Endothelial cell of coronary artery (primary cell): Measurements from ENCODE around the gene SAFB2. TPM values are rescaled to one million over a fixed set of nuclear protein-coding genes. Genes with fewer than 3 reads are reported as not detected.

Source experiments
- total RNA-seq: library from RNA; depleted of rRNA; stranded (reverse); fragments of >200 nt; gene quantifications from 2 replicates; pipeline ENCODE4 v1.2.3, GENCODE V29; 2014

Gene SAFB2
- 31.3 and 42.9 TPM in 2 replicates for total RNA-seq

GRCh38 chr19:5622465-5623396, at the start of gene SAFB2, which contains the start of gene SAFB:
Gene SAFB2 (minus strand): TSS chr19:5622776. CDS start chr19:5622715, 61 bp downstream.
Gene SAFB (plus strand): TSS chr19:5623083. CDS start chr19:5623206, 123 bp downstream.

DNA sequence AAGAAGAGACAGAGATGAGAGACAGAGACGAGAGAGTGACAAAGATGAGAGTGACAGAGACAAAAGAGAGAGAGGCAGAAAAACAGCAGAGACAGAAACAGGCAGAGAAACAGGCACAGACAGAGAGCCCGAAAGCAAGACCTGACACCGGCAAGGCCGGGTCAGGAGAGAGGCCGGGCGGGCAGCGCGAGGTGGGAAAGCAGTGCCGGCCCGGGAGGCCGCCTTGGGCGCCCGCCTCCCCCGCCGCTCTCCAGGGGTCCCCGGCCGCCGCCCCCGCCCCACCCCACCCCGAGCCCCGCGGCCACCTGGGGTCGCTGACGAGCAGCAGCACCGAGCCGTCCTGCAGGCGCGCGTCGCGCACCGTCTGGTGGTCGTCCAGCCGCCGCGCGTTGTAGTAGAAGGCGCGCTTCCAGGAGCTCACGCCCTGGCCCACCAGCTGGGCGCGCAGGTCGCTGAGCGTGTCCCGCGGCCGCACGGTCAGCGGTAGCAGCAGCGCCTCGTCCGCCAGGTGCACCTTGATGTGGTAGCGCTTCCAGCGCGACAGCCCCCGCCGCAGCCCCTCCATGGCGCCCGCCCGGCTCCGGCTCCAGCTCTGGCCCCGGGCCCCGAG, 55.1 kb downstream of the SAFB2 start, which contains the start of gene TINCR:
Gene TINCR, minus strand, starts transcription at position 594 of the 610 bp plus-strand sequence.

Other genes starting within 250 kb of the SAFB2 start
- gene ZNRF4, start 167.4 kb downstream of the SAFB2 start, total RNA-seq, result not detected in 2 replicates
- under 0.01 and 0.09 TPM in 2 replicates for gene TINCR, start 54.8 kb downstream of the SAFB2 start, total RNA-seq
- gene SAFB, start 307 bp upstream of the SAFB2 start, total RNA-seq, result 54.3 and 61.3 TPM in 2 replicates
- 63.3 and 70.9 TPM in 2 replicates for gene MICOS13, start 57.7 kb upstream of the SAFB2 start, total RNA-seq
- gene HSD11B1L, start 58.3 kb upstream of the SAFB2 start, total RNA-seq, result 5.3 and 8.4 TPM in 2 replicates
- 815 and 826 TPM in 2 replicates for gene RPL36, start 67.5 kb upstream of the SAFB2 start, total RNA-seq
- 69.6 and 119 TPM in 2 replicates for gene LONP1, start 97.4 kb upstream of the SAFB2 start, total RNA-seq
- gene CATSPERD, start 97.9 kb upstream of the SAFB2 start, total RNA-seq, result not detected in 2 replicates
- 0.19 and 0.27 TPM in 2 replicates for gene PRR22, start 162.0 kb upstream of the SAFB2 start, total RNA-seq
- gene DUS3L, start 168.4 kb upstream of the SAFB2 start, total RNA-seq, result 25.2 and 33.4 TPM in 2 replicates
- gene NRTN, start 182.3 kb upstream of the SAFB2 start, total RNA-seq, result 0.09 TPM in 1 of 2 replicates, not detected in the other
- not detected in 2 replicates for gene FUT6, start 216.9 kb upstream of the SAFB2 start, total RNA-seq
- gene FUT3, start 228.7 kb upstream of the SAFB2 start, total RNA-seq, result not detected in 2 replicates
- gene FUT5, start 247.8 kb upstream of the SAFB2 start, total RNA-seq, result not detected in 2 replicates